ENCODE data around the gene RIMS1.

GRCh38 chr6:71900642-71901041 is 14.3 kb downstream of the RIMS1 start:
- TF ChIP-seq CTCF (IDR thresholded peaks at IDR 0.05; ENCODE audit: insufficient read depth, low read length, poor library complexity, severe bottlenecking) (no peak), EZH2phosphoT487 (conservative IDR thresholded peaks at IDR 0.05; ENCODE audit: low read length) (no peak)

All from SU-DHL-6 (cell line).